Stimulated activated CD4-positive, alpha-beta T cell treated with anti-CD3 and anti-CD28 coated beads, Interleukin-2, amount 100 ng/mL, for 4 hours (primary cell): ENCODE measurements around the gene VCP.
"Not testable (repeated sequence)": the region's sequence is repeated elsewhere in the genome, so short reads cannot be mapped to it uniquely, and the experiment has no call there.

Experiments
- DNase-seq: peaks from one replicate; pipeline ENCODE4 v3.0.0-alpha.2; 2020; ENCODE audit warnings: low read depth

VCP gene

DNA sequence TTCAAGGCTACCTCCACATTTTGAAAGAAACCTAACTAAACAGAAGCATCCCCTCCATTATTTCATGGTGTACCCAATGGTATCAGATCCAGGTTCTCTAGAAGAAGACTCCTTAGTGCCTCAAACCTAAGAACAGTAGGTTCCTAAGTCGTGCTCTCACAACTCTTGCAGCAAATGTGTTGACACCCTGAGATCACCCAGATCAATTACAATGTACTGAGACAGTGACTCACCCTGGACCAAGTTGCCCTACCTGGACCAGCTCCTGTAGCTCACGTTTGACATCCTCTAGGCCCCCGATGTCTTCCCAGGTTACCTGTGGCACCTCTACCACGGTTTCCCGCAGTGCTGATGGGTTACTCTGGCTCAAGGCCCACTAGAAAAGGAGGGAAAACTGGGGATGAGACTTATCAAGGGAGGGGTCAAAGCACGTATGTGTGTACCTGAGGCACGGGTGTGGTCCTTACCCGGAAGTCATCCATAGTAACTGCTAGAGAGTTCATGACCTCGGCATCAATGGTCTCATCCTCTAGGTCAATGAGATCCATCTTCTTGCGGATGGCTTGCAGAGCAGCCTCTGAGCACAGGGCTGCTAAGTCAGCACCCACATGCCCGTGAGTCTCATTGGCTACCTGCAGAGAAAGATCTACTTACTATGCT is 11.7 kb downstream of the VCP start:
- DNase-seq, result no peak

DNA sequence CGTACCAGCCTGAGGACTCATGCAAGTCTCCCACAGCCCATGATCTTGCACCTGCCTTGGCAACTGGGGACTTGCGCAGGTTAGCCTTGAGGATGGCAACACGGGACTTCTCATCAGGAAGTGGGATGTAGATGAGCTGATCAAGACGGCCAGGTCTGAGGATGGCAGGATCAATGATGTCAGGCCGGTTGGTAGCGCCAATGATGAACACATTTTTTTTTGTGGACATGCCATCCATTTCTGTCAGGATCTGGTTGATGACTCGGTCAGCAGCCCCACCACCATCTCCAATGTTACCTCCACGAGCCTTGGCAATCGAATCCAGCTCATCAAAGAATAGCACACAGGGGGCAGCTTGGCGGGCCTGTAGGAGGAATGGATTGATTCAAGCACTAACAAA is 13.0 kb downstream of the VCP start:
- no peak for DNase-seq

DNA sequence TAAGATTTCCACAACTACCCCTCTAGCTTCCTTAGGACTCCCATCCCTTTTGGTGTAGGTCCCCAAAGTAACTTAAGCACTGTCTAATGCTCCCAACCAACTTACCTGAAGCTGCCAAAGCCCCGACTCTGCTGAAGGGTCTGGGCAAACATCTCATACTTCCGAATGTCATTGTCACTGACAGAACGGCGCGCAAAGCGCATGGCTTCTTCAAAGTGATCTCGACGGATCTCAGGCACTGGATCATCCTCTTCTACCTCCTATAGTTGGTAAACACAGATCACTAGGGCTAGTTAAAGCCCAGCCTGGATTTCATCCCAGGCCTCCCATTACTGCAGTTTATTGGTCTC is 15.2 kb downstream of the VCP start:
- no peak for DNase-seq

DNA sequence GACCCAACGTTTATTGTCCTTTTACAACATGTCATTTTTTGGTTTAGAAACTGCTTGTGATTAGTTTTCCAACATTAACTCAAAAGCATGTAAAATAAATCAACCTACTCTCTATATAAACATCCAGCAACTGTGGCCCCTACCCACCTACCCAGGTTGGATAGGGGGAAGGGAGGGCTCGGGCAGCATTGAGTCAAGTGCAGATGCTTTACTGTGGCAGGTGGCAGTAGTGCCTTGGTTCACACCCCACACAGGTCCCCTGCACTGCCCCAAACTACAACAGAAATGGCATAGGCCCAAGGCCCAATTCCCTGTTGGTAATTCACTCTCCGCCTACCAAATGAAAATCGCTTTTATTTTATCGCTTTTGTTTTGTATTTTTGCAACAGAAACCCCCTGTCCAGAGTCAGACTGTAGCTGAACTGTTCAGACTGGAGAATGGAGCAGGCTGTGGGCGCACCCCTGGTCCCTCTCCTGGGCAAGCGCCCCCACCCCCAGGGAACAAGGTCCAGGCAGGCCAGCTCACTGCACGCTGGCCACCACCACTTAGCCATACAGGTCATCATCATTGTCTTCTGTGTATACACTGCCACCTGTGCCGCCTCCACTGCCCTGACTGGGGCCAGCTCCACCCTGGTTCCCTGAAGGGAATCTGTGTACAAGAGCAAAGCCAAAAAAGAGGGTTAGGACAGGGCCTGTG is 15.7 kb downstream of the VCP start:
- no peak for DNase-seq

DNA sequence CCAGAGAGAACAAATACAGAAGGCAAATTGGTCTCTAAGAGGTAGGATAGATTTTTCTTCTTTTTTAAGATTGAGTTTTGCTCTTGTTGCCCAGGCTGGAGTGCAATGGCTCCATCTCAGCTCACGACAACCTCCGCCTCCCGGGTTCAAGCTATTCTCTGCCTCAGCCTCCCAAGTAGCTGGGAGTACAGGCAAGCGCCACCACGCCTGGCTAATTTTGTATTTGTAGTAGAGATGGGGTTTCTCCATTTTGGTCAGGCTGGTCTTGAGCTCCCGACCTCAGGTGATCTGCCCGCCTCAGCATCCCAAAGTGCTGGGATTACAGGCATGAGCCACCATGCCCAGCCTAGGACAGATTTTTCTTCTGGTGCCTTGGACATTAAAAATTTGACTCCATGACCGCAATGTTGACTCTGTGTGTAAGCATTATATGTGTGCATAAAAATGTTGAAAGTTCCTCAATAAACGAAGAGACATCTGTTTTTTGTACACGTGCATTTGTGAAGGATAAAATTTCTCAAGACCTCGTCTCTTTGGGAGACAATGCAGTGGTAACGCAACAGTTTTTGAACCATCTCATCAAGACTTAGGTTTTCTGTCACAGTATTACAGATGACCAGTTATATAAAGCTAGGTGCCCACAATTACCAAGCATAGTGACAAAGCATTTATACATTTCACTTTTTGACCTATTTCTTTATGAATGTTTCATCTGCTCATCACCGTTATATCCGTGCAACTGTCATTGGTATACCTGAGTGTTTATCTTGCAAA is 17.4 kb downstream of the VCP start:
- DNase-seq, result no peak

DNA sequence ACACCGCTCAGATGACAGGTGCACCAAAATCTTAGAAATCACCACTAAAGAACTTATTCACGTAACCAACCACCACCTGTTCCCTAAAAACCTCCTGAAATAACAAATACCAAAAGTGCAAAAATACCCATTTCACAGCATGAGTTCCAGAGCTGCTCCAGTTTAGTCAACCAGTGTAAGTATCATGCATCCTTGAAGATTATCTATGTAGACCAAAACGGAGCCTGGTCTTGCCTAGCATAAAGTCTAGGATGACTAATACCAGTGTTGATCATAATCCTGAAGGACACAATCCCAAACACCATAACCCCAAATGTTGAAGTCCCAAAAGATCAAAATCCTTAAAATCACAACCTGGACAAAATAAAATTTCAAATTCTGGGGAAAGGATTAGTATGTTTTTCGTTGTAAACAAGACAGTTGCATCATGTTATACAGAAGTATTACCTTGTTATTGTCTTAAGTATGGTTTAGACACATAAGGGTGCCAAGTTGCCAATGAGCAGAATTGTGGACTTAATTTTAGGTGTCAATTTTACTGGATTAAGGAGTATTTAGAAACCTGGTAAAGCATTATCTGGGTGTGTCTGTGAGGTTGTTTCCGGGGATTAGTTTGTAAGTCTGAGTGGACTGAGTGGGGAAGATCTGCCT is 18.1 kb downstream of the VCP start:
- DNase-seq, result no peak

DNA sequence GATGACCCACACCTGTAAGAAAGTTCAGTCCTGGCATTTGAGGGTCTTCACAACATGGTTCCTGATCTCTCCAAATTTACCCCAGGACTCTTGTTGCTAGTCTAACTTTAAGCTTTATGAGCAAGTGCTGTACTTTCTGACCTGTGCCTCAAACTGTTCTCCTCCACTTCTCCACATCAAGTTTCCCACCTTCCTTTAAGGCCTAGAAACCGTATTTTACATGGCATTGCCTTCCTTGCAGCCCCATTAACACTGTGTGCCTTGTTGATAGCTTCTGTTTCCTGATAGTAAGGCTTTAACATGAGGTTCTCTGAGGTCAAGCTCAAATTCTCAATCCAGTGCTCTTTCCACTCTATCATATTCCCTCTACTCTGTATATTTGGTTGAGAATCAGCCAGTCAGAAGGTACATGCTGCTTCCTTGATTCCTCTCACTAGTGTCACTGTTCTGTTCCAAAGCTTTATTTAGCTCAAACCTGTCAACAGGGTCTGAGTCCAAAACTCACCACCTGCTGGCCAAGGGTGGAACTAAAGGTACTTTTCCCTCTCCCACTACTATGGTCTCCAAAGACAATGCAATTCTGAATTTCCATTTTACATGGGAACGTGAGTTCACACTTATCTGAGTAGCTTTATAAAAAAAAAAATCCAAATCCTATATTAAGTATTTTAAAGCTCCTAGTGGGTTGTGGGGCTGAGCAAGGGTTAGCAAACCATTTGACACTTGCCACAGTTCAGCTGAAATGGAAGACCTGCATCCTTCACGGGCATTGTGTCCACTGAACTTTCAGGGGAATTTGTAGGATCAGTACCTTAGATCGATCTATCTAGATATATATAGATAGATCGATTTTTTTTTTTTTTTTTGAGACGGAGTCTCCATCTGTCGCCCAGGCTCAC is 21.1 kb downstream of the VCP start:
- peak; percentile 41 for DNase-seq

DNA sequence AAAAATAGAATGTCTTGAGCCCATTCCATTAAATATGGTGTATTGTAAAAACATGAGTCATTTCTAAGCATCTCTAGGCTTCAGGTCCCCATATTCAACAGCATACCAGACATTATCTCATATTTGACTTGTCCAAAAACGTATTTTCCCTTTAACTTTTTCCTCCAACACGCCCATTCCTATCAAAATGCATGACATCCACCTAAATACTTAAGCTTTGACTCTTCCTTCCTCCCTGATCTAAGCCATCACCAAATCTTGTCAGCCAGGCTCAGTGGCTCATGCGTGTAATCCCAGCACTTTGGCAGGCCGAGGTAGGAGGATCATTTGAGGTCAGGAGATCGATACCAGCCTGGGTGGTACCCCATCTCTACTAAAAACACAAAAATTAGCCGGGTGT is 23.9 kb downstream of the VCP start:
- no peak for DNase-seq

DNA sequence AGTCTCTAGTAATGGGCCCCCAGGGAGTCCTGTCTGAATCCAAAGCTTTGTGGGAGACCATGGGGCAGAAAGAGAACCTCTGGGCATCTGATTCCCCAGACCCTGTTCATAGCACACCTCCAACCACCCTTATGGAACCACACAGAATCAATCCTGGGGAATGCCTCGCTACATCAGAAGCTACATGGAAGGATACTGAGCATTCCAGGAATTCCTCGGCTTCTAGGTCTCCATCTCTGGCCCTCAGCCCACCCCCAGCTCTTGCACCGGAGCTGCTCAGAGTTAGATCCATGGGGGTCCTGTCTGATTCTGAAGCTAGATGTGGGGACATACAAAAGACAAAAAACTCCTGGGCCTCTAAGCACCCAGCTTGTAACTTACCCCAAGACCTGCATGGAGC is 28.4 kb downstream of the VCP start:
- no peak for DNase-seq

DNA sequence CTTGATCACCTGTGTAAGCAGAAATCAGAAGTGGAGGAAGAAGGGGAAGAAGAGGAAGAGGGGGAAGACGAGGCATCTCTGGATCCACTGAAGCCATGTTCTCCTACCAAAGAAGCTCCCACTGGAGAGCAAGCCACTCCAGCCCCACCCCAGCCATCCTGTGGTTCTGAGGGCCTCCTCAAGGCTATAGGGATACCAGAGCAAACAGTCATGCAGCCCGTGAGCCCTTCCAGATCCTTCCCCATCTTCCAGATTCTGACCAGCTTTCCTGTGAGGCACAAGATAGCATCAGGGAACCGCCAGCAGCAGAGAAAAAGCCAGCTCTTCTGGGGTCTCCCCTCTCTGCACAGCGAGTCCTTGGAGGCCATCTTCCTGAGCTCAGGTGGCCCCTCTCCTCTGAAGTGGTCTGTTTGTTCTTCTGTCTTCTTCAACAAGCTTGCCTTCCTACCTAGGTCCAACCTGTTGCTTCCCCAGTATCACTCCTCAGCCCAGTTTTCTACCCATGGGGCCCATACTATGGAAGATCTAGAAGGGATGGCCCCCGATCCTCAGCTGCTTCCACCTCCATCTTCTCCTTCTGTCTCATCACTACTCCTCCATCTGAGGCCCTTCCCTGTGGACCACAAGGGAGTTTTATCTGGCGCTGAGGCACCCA is 29.4 kb downstream of the VCP start:
- DNase-seq, result no peak

DNA sequence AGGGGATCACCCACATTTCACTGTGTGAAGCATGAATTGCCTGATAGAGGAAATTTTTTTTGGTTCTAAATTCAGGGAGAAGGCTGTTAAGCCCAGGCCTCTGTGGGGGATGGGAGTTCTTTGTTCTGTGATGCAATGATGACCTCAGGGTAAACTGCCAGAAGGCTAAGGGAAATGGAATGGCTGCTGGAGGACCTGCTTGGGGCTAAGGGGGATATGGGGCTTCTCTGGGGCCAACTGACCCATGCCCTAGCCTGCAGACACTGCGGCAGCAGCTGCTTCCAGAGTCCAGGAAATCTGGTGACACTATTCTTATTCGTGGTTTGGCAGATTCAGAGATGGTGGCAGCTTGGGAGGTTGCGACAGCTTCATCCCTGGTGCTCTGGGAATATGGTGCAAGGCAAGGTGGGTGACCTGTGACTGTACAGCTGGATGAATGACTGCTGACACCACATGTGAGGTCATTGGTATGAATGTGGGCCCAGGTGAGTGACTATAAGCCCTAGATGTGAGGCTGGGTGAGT is 30.3 kb downstream of the VCP start:
- no peak for DNase-seq

DNA sequence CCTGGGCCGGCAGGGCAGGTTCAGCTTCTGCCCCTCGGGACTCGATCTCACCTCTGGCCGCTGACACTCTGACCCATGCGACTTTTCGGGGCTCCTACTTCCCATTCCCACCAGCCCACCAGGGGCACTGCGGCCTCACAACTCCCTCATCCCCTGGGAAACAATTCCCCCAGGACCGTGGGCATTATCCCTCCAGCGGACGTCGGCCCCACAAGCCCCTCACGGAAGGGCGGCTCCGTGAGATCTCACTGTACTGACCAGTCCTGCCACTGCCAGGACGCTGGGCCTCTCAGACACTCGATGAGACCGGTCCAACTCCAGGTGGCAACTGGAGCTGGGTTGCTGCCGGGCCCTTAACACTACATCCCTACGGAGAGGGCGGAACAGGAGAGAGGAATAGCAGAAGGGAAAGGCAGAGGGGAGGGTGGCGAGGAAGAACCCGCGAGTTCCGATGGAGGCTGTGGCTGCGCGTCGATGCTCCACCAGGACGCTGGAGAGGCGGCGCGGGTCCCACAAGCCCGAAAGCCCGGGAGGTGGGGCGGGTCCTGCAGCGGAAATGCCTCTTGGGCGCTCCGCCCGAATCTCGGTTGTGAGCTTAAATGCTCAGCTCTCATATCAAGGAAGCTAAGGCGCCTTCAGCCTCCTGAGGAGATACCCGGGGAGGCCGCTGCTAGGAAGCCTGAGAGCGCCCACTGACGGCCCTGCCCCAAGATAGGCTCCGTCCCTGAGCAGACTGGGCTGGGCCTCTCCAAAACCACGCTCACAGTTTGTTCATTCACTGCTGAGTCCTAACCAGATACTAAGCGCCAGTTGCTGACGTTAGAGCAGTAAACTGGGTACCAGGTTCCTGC is 36.3 kb downstream of the VCP start:
- peak; percentile 8 for DNase-seq

DNA sequence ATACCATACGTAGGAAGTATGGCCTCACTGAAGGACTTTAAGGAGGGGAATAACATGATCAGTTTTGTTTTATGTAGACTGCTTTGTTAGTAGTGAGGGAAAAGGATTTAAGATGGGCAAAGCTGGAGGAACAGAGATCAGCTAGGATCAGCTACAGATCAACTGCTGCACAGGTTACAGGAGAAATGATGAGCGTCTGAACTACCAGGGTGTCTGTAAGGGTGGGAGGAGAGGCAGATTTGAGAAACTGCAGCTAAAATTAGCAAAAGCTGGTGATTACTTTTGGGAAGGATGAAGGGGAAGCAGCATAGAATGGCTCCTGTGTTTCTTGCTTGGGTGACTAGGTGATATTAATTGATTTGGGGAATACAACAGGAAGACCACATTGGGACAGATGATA is 39.3 kb downstream of the VCP start:
- no peak for DNase-seq

DNA sequence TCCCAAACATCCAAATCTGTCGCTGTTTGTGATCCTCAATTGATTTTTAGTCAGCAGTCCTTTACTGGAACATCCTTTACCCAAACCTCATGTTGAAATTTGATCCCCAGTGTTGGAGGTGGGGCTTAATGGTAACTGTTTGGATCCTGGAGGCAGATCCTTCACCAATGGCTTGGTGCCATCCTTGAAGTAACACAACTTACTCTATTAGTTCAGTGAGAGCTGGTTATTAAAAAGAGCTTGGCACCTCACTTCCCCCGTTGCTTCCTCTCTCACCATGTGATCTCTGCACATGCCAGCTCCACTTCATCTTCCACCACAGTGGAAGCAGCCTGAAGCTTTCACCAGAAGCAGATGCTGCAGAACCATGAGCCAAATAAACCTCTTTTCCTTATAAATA is 42.6 kb downstream of the VCP start:
- DNase-seq, result no peak

DNA sequence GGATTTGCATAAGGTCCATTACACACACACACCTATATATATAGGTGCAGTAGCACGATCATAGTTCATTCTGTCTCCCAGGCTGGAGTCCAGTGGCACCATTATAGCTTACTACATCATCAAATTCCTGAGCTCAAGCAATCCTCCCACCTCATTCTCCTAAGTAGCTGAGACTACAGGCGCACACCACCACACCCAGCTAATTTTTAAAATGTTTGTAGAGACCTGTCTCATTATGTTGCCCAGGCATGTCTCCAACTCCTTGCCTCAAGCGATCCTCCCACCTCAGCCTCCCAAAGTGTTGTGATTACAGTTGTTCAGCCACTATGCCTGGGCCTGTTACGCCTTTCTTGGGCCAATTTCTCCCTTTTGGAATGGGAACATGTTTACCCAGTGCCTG is 43.2 kb downstream of the VCP start:
- DNase-seq, result no peak

DNA sequence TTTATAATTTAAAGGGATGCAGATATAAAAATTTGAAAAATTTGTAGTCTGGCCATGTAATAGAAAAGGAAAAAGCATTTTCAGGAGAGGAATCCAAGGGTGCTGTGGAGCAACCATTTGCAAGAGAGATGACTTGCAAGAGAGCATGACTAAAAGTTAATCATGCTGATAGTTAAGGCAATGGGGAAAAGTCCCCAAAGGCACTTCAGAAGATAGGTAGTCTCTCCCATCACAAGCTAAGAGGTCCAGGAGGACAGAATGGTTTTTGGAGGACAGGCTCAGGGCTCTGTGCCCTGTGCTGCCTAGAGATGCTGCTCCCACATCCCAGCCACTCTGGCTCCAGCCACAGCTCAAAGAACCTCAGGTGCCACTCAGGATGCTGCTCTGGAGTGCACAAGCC is 44.1 kb downstream of the VCP start:
- DNase-seq, result no peak

DNA sequence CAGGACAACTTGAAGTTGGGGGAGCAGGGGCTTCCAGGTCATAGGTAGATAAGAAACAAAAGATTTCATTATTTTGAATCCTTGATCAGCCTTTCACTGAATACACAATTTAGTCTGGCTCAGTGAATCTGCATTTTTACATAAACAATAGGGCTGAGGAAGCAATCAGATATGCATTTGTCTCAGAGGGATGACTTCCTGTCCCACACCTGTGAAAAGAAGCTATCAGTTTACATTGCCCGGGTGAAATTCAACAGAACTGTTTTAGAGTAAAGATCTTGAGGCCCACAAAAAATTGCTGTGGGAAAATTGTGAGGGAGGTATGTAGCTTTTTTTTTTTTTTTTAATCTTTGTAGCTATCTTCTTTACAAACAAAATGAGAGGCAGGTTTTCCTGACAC is 44.6 kb downstream of the VCP start:
- no peak for DNase-seq

DNA sequence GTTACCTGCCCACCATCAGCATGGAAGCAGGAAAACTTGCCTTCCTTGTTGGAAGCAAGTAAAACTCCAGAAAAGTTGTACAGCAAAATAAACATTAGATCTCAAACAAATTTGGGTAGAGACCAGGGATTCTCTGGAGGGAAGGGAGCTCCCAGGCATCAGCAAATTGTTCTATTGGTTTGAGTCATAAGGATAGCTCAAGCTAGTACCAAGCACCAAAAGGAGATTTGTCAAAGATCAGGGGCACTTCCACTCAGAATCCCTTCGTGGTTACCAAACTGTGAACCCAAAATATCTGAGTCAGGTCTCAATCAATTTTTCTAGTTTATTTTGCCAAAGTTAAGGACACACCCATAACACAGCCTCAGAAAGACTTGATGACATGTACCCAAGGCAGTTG is 45.1 kb downstream of the VCP start:
- no peak for DNase-seq

DNA sequence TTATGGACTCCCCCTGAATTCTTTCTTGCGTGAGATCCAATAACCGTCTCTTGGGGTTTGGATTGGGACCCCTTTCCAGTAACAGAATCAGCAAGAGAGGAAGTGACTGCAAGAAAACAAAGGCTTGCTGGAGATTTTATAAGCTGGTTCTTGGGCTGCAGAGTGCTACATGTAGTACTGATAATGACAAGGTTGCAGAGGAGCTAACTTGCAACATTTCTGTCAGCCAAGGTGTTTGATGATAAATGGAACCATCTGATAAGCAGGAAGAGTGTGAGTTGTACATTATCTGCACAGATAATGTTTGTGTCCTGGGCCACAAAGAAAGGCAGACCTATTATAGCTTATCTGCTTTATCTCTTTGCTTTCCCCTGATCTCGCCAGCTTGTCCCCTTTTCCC is 45.8 kb downstream of the VCP start:
- no peak for DNase-seq

DNA sequence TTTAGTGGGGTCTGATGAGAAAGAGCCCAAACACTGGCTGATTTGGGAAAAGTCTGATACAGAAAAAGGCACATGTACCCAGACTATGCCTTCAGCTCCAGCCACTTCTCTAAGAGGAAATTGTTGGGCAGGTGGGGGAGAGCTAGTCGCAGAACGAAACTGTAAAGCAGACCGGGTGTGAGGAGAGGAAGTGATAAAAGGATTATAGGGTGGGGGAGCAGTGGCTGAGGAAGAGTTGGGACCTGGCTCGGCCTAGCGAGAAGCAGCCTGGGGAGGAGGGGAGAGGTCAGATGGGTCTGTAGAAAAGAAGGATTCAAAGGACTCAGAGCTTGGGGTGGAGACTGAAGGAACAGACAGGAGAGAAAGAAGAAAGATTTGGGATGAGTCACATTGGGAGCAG is 49.0 kb downstream of the VCP start:
- DNase-seq, result not testable (repeated sequence)
